HG03432 (cell line): ENCODE measurements around the gene SCFD2.
"Not testable (repeated sequence)": the region's sequence is repeated elsewhere in the genome, so short reads cannot be mapped to it uniquely, and the experiment has no call there.

Experiments
- ATAC-seq: cut with Tn5 transposase; IDR thresholded peaks from one replicate; pipeline ENCODE4 v1.9.1; 2021; ENCODE audit warnings: mild to moderate bottlenecking, moderate library complexity; ENCODE audit not compliant: unreplicated experiment

SCFD2 gene

DNA sequence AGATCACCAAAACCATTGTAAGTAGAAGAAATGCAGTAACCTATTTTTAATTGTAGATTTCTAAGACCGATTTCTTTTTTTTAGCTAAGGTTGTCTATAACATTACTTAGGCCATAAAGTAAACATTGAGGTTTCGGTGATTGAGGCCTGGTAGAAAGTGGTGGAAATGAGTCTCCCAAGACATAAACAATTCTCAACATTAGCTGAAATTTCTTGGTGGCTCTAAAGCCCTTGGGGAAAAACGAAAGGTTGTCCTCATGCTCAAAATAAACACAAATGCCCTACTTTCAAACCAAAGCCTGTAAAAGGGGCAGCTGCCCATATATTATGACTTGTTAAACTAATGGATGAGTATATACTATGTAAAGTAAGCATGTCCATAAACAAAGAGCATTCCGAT, 98.8 kb downstream of the SCFD2 start:
- no peak for ATAC-seq

DNA sequence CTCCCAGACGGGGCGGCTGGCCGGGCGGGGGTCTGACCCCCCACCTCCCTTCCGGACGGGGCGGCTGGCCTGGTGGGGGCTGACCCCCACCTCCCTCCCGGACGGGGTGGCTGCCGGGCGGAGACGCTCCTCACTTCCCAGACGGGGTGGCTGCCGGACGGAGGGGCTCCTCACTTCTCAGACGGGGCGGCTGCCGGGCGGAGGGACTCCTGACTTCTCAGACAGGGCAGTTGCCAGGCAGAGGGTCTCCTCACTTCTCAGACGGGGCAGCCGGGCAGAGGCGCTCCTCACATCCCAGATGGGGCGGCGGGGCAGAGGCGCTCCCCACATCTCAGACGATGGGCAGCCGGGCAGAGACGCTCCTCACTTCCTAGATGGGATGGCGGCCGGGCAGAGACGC, 109.9 kb downstream of the SCFD2 start:
- ATAC-seq = not testable (repeated sequence)

DNA sequence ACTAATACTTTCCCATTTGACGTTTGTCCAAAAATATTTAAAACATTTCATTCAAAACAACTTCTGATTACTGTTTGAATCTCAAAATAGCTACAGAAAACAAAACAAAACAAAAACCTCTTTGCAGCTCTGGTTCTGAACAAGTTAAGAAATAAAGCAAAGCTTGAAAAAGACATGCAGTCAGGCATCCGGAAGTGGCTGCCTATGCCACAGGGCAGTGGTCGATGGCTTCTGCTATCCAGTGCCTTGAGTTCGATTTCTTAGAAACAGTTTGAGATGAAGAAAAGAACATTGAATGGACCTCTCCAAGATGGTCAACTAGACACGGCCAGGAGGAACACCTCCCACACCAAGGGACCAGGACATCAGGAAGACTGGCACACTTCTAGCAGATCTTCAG, 125.3 kb downstream of the SCFD2 start:
- no peak for ATAC-seq

DNA sequence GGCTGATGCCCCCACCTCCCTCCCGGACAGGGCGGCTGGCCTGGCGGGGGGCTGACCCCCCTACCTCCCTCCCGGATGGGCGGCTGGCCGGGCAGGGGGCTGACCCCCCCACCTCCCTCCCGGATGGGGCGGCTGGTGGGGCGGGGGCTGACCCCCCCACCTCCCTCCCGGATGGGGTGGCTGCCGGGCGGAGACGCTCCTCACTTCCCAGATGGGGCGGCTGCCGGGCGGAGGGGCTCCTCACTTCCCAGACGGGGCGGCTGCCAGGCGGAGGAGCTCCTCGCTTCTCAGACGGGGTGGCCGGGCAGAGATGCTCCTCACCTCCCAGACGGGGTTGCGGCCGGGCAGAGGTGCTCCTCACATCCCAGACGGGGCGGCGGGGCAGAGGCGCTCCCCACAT, 127.5 kb downstream of the SCFD2 start:
- not testable (repeated sequence) for ATAC-seq

DNA sequence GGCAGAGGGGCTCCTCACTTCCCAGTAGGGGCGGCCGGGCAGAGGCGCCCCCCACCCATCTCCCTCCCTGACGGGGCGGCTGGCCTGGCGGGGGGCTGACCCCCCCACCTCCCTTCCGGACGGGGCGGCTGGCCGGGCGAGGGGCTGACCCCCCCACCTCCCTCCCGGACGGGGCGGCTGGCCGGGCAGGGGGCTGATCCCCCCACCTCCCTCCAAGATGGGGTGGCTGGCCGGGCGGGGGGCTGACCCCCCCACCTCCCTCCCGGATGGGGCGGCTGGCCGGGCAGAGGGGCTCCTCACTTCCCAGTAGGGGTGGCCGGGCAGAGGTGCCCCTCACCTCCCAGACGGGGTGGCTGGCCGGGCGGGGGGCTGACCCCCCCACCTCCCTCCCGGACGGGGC, 128.1 kb downstream of the SCFD2 start:
- not testable (repeated sequence) for ATAC-seq

DNA sequence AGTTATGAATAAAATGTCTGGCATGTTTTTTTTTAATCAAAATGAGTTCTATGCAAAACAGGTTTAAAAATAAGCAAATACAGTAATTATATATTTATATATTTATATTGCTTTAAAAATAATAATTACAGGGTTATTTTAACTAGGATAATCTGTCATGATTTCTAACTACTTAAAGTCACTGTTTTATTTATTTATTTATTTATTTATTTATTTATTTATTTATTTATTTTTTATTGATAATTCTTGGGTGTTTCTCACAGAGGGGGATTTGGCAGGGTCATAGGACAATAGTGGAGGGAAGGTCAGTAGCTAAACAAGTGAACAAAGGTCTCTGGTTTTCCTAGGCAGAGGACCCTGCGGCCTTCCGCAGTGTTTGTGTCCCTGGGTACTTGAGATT, 129.2 kb downstream of the SCFD2 start:
- ATAC-seq = not testable (repeated sequence)

DNA sequence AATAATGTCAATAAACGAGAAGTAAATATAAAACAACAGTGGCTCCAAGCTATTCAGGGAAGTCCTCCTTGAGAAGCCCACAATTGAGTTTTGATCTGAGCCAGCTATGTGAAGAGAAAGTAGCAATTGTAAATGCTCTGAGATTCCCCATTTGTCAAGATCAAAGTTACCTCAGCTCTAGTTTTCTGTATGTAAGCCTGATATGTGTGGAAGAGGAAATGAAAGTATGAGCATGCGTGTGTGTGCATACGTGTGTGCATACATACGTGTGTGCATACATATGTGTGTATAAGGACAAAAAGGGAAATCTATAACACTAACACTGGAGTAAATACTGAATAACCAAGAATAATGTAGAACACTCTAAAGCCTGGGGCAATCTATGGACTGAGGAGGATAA, 130.3 kb downstream of the SCFD2 start:
- ATAC-seq = peak; percentile 55

DNA sequence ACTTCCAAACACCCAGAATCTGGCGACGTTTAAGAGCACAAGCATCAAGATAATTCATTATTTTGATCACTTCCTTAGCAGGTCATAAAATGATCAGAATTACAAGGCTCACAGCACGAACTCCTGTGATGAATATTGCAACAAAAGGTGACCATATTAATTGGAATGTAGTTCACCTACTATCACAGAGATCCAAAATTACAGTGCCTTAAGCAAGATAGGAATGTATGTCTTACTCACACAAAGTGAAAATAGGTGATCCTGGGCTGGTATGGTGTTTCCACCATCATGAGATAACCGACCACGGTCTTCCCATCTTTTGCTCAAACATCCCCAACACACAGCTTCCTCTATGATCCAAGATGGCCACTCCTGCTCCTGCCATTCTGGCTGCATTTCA, 131.2 kb downstream of the SCFD2 start:
- ATAC-seq = no peak

DNA sequence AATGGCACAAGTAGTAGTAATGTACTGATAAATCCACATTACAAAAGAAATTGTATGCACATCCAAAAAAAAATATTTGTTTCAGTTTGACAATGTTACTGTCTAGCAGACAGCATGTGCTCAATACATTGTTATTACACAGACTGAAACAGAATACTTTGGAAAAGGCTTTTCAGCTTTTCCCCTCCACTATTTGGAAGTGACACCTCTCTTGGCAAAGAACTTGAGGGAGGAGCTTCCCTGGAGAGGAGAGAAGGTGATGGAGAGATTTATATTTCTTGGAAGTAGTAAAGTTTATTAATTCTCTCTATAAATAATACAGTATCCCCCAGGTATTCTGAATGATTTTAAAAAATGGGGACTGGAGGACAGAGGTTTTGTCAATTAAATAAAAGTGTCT, 131.8 kb downstream of the SCFD2 start:
- no peak for ATAC-seq

DNA sequence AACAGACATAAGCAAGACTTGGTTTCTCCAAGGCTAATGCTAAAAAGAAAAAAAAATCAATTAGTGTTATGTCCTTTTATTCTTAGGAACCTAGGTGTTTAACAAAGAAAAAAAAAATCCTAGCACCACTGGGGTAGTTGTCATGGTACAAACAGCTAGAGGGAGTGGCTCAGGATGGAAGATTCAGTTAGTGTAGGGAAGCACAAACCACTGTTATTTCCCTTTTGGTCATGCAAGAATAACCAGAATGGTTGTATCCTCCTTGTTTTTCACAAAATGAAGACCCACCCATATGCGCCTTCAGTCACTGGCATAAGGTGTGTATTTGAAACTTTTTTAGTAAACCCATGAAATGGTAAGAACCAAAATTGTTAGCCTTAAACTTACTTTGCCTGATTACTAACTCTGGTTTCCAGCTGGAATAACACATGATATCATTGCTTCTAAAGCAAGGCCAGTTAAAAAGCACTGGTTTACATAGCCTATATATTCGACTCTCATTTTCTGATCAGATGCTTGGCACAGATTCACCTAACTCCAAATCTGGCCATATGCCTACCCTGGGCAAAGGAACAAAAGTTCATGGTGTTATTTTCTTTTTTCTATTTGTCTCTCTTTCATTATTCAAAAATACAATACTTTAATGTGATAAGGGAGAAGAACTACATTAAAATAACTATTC, 132.6 kb downstream of the SCFD2 start:
- no peak for ATAC-seq

DNA sequence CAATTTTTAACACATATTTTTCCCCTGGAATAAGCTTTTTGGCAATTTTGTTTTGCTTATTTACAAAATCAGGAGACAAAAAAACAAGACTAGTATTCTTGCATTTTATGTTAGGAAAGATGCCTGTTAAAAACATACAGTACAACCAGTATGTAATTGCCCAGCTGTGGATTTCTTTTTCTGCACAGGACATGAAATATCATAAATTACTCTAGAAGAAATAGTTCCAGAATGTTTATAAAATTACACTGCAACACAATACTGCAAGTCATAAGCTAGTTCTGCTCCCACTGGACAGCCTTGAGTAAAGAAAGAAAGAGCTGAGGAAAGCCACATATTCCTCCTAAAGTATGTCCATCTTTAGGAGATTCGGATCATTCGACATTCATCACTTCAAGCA, 133.5 kb downstream of the SCFD2 start:
- no peak for ATAC-seq

DNA sequence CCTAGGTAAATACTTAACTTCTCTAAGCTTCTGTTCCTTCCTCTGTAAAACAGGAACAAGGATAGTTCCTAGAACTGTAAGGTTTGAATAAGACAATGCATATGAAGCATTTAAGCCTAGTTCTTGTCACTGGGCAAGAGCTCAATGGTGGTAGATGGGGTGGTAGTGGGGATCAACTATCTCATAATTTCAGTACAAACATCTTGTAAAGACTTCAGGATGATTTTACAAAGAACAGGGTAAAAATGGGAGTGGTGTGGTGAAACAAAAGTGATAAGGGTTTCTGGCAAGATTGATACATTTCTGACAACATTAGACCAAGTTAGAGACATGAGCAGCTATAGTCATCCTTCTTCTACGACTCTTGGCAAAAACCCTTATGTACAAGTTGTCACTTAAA, 137.8 kb downstream of the SCFD2 start:
- no peak for ATAC-seq

DNA sequence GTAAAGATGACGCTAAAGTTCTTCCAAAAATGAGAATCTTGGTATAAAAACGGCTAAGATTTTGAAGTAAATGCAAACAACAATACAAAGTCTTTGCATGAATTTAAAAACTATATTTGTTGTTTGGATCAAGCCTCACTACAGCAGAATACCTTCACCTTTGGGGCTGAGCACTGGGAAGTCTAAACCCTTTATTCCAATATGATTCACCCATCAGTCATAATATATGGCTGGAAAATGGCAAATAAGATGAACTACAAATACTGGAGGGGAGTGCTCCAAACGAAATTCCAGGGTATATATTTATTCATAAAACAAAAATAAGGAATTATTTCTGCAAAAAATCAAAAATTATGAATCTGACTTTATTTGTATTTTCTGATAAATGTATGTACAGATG, 138.4 kb downstream of the SCFD2 start:
- ATAC-seq = no peak

DNA sequence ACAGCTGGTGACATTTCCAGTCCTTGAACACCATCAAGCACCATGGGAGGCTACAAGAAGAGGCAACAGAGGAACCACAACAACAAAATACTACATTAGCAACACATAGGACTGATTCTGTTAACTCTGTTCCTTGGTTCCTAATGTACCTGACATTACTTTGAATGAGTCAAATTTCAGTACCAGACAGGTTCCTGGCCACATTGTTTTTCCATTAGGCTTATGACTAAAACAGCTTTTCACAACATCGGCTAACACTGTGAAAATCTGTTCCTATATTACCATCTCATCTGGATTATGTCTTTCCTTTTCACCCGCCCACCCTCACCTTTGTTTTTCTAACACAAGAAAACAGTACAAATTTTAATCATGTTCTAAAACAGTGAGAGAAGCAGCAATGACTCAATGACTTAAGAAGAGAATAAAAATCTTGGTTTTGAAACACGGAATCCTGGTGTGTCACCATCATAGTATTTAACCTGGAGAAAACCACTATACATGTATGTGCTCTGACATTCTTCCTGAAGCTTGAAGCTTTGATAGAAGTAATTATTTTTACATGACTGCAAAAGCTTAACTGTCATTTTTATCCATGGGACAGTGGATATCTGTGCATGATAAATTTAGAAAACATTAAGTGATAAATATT, 143.9 kb downstream of the SCFD2 start:
- ATAC-seq = no peak

DNA sequence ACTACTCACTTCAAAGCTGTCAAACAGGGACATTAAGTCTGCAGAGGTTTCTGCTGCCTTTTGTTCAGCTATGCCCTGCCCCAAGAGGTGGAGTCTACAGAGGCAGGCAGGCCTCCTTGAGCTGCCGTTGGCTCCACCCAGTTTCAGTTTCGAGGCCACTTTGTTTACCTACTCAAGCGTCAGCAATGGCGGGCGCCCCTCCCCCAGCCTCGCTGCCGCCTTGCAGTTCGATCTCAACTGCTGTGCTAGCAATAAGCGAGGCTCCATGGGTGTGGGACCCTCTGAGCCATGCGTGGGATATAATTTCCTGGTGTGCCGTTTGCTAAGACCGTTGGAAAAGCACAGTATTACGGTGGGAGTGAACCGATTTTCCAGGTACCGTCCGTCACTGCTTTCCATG, 146.7 kb downstream of the SCFD2 start:
- ATAC-seq = not testable (repeated sequence)

DNA sequence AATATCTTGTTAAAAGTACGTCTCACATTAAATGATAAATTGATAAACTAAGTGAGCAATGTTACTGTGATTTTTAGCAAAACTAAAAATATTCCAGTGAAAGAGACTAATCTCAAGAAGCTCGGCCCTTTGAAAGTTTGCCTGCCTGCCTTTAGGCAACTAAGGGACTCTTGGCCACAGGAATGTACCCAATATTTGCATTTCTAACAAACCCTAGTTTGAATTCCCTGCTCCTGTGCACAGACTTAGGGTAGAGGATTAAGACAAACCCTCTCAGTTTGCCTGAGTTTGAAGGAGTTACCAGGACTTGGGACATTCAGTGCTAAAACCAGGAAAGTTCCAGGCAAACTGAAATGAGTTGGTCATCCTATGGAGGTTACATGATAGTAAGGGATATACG, 157.1 kb downstream of the SCFD2 start:
- ATAC-seq = no peak

DNA sequence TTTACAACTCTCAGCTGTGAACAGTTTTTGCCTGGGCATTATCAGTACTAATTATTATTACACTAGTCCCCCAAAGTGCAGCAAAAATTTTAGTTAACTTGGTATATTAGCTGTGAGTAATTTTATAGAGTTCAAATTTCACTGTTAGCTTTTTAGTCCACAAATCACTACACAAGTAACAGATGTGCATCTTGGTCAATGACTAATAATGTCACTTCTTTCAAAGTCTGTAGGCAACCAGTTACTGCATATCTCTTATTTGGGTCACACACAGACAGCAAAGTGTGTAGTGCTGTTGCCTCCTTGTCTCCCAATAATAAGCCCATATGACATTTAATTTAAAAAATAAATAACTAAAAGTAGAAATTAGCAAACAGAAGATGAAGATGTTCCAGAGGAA, 159.9 kb downstream of the SCFD2 start:
- ATAC-seq = no peak

DNA sequence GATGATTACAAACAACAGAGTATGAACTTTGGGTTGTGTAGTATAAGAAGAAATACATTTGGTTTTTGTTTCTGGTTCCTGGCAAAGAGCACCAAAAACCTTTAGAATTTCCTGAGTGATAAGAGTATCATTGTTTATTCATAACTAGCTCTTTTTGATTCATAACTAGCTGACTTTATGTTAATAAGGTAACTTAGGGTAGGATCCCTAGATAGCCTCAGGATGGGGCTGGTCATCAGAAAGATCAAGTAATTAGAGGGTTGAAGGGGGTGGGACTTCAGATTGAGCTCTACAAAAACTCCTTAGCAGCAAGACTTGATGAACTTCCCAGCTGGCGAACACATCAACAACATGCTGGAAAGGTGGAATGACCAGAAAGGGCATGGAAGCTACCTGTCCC, 166.5 kb downstream of the SCFD2 start:
- ATAC-seq = no peak

DNA sequence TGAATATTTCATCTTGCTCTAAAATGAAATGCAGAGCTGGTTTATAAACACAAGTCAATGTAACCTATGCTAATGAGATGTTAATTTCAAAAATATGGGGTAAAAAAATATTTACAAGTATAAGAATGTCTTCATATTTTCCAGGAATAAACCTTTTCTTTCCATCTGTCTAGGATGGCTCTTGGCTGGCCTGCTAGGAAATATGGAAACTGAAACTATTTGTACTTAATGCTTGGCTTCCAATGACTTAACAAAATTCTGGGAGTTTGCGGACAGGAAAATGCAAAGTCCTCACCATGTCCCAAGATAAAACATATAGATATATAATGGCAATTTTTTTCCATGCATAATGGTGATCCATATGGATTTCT, 168.1 kb downstream of the SCFD2 start:
- ATAC-seq = no peak

DNA sequence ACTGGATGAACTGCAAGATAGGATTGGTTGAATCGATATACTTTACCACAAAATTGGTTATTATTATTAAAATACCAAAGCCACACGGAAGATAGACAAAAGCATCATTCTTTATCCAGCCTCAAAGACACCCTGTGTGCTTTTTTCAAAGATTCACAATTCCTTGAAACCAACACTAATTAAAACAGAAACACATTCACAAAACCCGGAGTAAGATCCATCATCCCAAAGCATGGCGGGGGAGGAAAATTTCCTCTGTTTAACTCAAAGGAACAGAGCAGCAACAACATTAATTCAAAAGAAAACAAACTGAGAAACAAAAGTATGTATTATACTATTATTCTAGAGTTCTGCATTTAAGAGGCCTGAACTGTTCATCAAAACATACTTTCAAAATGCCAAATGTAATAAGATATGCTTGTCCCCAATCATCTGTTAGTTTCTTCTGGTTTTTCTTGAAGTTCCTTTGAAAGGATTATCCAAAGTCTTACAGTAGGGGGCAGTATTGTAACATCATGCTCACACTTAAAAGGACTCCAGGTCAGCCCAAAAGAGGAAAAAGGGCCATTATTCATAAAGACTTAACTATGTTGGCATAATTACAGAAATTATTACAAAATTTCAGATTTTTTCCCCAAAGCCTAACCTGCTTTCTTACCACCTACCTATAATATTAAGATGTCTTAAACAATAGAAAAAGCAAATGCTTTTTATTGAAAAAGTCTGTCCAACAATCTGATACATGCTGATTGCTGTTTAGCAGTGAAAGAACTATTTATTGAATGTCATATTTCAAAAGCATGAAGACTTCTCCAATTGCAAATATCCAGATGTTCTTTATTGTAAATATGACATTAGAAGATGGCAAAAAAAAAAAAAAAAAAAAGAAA, 168.7 kb downstream of the SCFD2 start:
- peak; percentile 70 for ATAC-seq

DNA sequence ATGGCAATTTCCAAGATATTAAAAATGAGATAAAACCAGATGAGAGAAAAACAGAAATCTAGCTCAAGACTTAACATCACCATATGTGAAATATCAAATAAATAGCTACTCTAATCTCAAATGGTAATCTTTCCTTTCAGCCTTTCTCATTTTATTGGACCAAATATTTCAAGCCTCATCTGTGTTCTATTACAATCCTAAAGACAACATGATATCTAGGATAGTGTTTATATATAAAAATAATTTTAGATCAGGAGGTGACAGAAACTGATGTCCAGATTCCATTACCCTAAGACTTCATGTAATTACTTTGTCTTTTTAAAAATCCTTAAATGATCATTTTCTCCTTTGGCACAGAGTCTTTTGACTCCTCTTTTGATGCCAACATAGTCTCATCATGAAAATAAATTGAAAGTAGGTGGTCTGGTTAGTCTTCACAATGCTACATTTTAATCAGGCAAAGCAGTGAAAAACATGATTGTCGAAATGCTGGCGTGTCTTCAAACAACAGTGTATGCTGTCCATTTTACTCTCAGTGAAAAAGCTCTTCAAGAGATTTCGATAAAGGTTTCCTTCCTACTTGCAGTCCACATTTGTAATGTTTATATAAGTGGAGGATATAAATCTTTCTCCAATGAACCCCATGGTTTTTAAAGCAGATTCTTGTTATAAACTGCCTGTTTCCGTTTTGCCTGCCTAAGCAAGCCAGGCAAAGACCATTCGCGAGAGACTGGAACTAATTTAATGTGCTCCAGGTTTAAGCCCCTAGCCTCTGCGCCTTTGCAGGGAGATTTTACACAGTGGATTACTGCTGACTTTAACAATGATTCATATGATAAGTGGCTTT, 169.8 kb downstream of the SCFD2 start:
- ATAC-seq = no peak
